GM19438 (cell line): ENCODE data around the gene CTXN3.

Experiments used
- ATAC-seq: cut with Tn5 transposase; IDR thresholded peaks from one replicate; pipeline ENCODE4 v1.9.1; 2021; ENCODE audit warnings: low read depth; ENCODE audit not compliant: unreplicated experiment

CTXN3 gene

GRCh38 chr5:127696683-127697082, 47.8 kb downstream of the CTXN3 start:
- no peak for ATAC-seq

GRCh38 chr5:127697894-127698600, 49.2 kb downstream of the CTXN3 start:
- ATAC-seq, result no peak

GRCh38 chr5:127699416-127699815, 50.5 kb downstream of the CTXN3 start:
- no peak for ATAC-seq

- ATAC-seq, result no peak
These were observed 51.4 kb downstream of the CTXN3 start for GRCh38 chr5:127700237-127700766.

- ATAC-seq, result no peak
These were observed 53.6 kb downstream of the CTXN3 start for GRCh38 chr5:127702434-127702833.

- no peak for ATAC-seq
These were observed 54.2 kb downstream of the CTXN3 start, which contains the start of gene CCDC192 for GRCh38 chr5:127702926-127703561. CCDC192 (plus strand) TSS chr5:127703391; CDS start chr5:127703446, 55 bp downstream.

- no peak for ATAC-seq
These were observed 56.4 kb downstream of the CTXN3 start for GRCh38 chr5:127705120-127705892.

GRCh38 chr5:127706691-127707090, 57.8 kb downstream of the CTXN3 start:
- no peak for ATAC-seq

- ATAC-seq, result no peak
These were observed 58.3 kb downstream of the CTXN3 start for GRCh38 chr5:127707209-127707608.
